Hindlimb muscle (tissue), 1 donor: ENCODE data around the gene HLA-E. TPM values are rescaled to one million over a fixed set of nuclear protein-coding genes. Genes with fewer than 3 reads are reported as not detected.
A peak's percentile ranks its signal among the peaks of the same experiment; 100 is the strongest.
"Not testable (repeated sequence)": the region's sequence is repeated elsewhere in the genome, so short reads cannot be mapped to it uniquely, and the experiment has no call there.

Experiments
- DNase-seq: peaks from one replicate; pipeline ENCODE4 v3.0.0-alpha.2; 2013
- polyA plus RNA-seq: library from polyadenylated mRNA; unstranded; fragments of 120-200 nt; gene quantifications from one replicate; pipeline ENCODE4 v1.2.1, GENCODE V29; 2013; ENCODE audit not compliant: insufficient read length

Gene HLA-E
- polyA plus RNA-seq, 1 donor: 86.9 TPM

- no peak for DNase-seq
These were observed 7.9 kb upstream of the HLA-E start for GRCh38 chr6:30481211-30481964.

- peak; percentile 66 for DNase-seq
These were observed 7.2 kb upstream of the HLA-E start for GRCh38 chr6:30481965-30482644.

GRCh38 chr6:30483677-30484279 is 5.5 kb upstream of the HLA-E start:
- DNase-seq: peak; percentile 65

GRCh38 chr6:30485236-30485635 is 4.1 kb upstream of the HLA-E start:
- no peak for DNase-seq

- no peak for DNase-seq
These were observed 1.4 kb upstream of the HLA-E start for GRCh38 chr6:30487926-30488325.

GRCh38 chr6:30488697-30489080 is 620 bp upstream of the HLA-E start:
- DNase-seq: not testable (repeated sequence)

- peak; percentile 47 for DNase-seq
These were observed 942 bp downstream of the HLA-E start for GRCh38 chr6:30490026-30490876.

GRCh38 chr6:30491291-30491953 is 2.1 kb downstream of the HLA-E start:
- DNase-seq: not testable (repeated sequence)

- no peak for DNase-seq
These were observed 3.0 kb downstream of the HLA-E start for GRCh38 chr6:30491991-30492952.

GRCh38 chr6:30493643-30494250 is 4.4 kb downstream of the HLA-E start:
- DNase-seq: no peak

GRCh38 chr6:30494291-30494861 is 5.1 kb downstream of the HLA-E start:
- no peak for DNase-seq

- not testable (repeated sequence) for DNase-seq
These were observed 5.8 kb downstream of the HLA-E start for GRCh38 chr6:30495060-30495459.

GRCh38 chr6:30495993-30496392 is 6.7 kb downstream of the HLA-E start:
- DNase-seq: no peak

- not testable (repeated sequence) for DNase-seq
These were observed 7.9 kb downstream of the HLA-E start for GRCh38 chr6:30497261-30497599.

GRCh38 chr6:30497714-30498113 is 8.4 kb downstream of the HLA-E start:
- no peak for DNase-seq

GRCh38 chr6:30498705-30499104 is 9.4 kb downstream of the HLA-E start:
- DNase-seq: not testable (repeated sequence)

- no peak for DNase-seq
These were observed 11.4 kb downstream of the HLA-E start for GRCh38 chr6:30500421-30501355.

GRCh38 chr6:30507849-30508827 is 18.8 kb downstream of the HLA-E start:
- DNase-seq: no peak
